ENCODE measurements around the gene TAF11.

Gene TAF11

GRCh38 chr6:34900321-34901031 lies 12.6 kb upstream of the TAF11 start:
- no peak for TF ChIP-seq CTCF (IDR thresholded peaks at IDR 0.05)

- TF ChIP-seq CTCF (IDR thresholded peaks at IDR 0.05): no peak
Observed at GRCh38 chr6:34897716-34898115, 9.9 kb upstream of the TAF11 start.

GRCh38 chr6:34897130-34897529 lies 9.3 kb upstream of the TAF11 start:
- TF ChIP-seq CTCF (IDR thresholded peaks at IDR 0.05): no peak

GRCh38 chr6:34894693-34895092 lies 6.9 kb upstream of the TAF11 start:
- TF ChIP-seq CTCF (IDR thresholded peaks at IDR 0.05): no peak

- TF ChIP-seq CTCF (IDR thresholded peaks at IDR 0.05): no peak
Observed at GRCh38 chr6:34891296-34891695, 3.5 kb upstream of the TAF11 start.

GRCh38 chr6:34890533-34890925 lies 2.7 kb upstream of the TAF11 start:
- no peak for TF ChIP-seq CTCF (IDR thresholded peaks at IDR 0.05)

- no peak for TF ChIP-seq CTCF (IDR thresholded peaks at IDR 0.05)
Observed at GRCh38 chr6:34888874-34889555, 1.2 kb upstream of the TAF11 start, which contains the start of gene ANKS1A. Gene ANKS1A (plus strand): TSS chr6:34889255. CDS start chr6:34889403, 148 bp downstream.

Measured in LNCAP (cell line).